C4-2B (cell line): ENCODE results near the gene INPP4A.

Source experiments
- ZFX ChIP-seq: fragments of 450-650 bp; IDR thresholded peaks from 2 replicates; pipeline ENCODE4 v1.6.1; 2017
- TF ChIP-seq, protein P1 (sequence below): fragments of 450-650 bp; conservative IDR thresholded peaks from 2 replicates; pipeline ENCODE4 v1.5.1; 2017; ENCODE audit warnings: mild to moderate bottlenecking

GRCh38 chr2:98592565-98592964 lies 147.9 kb downstream of the INPP4A start:
- TF ChIP-seq, protein P1, sequence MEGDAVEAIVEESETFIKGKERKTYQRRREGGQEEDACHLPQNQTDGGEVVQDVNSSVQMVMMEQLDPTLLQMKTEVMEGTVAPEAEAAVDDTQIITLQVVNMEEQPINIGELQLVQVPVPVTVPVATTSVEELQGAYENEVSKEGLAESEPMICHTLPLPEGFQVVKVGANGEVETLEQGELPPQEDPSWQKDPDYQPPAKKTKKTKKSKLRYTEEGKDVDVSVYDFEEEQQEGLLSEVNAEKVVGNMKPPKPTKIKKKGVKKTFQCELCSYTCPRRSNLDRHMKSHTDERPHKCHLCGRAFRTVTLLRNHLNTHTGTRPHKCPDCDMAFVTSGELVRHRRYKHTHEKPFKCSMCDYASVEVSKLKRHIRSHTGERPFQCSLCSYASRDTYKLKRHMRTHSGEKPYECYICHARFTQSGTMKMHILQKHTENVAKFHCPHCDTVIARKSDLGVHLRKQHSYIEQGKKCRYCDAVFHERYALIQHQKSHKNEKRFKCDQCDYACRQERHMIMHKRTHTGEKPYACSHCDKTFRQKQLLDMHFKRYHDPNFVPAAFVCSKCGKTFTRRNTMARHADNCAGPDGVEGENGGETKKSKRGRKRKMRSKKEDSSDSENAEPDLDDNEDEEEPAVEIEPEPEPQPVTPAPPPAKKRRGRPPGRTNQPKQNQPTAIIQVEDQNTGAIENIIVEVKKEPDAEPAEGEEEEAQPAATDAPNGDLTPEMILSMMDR: no peak
- no peak for TF ChIP-seq ZFX
